Left ventricle myocardium superior (tissue), 1 donor: ENCODE data around the gene NEU4. TPM values are rescaled to one million over a fixed set of nuclear protein-coding genes. Genes with fewer than 3 reads are reported as not detected.
"Not testable (repeated sequence)": the region's sequence is repeated elsewhere in the genome, so short reads cannot be mapped to it uniquely, and the experiment has no call there.

ENCODE experiments used
- ATAC-seq: fragments of 200-7000 bp; cut with Tn5 transposase; one replicate; pipeline ENCODE4 v1.9.1; 2020; ENCODE audit warnings: mild to moderate bottlenecking, moderate library complexity
- DNase-seq: peaks from one replicate; pipeline ENCODE4 v3.0.0-alpha.2; 2020
- intact Hi-C: fragments of 100-400 bp; cut with micrococcal nuclease; formaldehyde crosslinking; loops from one replicate; pipeline ENCODE4 v1.11.0; 2022
- total RNA-seq: library from RNA; stranded (reverse); fragmentation: NEBNext Ultra II Directional; extraction: Animal tissue kit (Norgen Biotek cat#: 25700); gene quantifications from one replicate; pipeline ENCODE4 v1.2.1, GENCODE V29; 2021
- donor health status: DM: no; HTN: yes; CAD: no; lungs with severe emphysema.

The NEU4 gene
- total RNA-seq, 1 donor from 2014 or later = 0.52 TPM

DNA sequence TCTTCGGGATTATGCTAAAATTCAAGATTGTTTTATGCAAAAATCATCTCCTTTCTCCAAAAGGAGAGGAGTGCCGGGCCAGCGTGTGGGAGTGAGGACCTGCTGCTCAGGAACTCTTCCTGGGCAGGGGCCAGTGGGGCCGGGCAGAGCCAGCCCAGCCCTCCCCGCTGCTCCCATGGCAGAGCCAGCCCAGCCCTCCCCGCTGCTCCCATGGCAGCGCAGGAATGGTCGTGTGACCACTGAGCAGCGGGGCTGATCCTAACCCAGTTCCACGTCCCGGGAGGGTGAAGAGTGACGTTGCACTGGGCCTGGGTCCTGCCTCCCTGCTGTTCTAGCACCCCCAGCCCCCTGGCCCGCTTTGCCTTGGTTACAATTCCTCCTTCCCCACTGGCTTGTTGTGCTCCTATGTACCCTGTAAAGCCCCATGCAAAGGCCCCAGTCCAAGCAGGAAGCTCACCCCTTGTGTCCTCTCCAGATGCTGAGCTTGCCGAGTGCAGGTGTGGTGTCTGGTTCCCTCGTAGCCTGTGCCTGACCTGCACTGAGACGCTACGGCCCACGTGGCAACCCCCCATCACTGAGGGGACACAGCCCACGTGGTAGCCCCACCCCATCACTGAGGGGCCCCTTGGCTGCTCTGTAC, 11.4 kb upstream of the NEU4 start:
- ATAC-seq (no peak), DNase-seq (peak; percentile 17)
- intact Hi-C loops = no loop called here

DNA sequence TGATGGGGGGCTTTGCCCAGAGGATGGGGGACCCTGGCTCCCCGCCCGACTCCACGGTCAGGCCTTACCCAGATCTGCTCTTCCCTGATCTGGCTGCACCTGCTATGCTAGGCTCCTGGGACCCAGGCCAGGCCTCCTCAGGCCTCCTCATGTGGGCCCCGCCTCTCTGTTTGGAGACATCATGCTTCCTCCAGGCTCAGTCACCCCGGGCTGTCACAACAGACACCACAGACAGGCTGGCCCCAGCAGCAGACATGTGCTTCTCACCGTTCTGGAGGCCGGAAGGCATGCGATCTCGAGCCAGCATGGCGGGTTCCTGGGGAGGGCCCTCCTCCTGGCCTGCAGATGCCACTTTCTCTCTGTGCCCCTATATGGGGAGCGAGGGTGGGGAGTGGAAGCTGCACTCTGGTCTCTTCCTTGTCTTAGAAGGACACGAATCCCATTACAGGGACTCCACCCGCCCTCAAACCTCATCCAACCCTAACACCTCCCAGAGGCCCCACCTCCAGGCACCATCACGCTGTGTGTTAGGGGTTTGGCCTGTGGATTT, 10.8 kb upstream of the NEU4 start:
- intact Hi-C loops = no loop called here
- ATAC-seq = no peak
- DNase-seq = peak; percentile 19

DNA sequence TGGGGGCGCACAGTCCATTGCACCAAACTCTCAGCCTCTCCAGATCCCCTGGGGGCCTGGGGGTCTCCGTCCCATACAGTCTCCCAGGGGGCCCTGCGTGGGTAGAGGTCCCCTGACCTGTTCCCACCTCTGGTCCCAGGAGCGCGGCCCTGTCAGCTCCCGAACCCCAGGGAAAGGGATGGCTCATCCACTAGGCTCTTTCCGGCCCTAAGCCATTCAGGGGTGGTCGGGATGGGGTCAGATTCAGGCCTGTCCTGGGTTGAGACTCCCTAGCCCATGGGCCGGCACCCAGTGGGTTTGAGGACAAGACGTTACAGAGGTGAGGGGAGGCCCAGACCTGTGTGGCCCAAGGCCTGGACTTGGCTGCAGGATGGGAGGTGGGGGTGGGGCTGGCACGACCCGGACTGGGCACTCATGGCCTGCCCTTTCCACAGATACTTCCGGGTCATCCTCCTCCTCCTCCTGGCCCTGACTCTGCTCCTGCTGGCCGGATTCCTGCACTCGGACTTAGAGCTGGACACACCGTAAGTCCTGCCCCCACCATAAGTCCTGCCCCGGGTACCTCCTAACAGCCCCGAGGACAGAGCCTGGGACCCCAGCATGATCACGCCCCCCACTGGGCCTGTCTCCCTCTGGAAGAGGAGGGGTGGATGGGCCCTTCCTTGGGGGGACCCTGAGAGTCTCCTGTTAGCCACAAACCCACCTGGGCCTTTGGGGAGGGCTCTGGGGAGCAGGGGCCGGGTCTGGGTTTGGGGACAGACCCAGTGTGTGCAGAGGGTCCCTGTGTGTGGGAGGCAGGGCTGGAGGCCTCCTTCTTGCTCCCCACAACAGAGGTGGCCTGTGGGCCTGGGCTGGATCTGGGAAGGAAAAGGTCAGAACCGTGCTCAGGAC, 10.1 kb upstream of the NEU4 start:
- intact Hi-C loops = no loop called here
- no peak for ATAC-seq
- peak; percentile 19 for DNase-seq

DNA sequence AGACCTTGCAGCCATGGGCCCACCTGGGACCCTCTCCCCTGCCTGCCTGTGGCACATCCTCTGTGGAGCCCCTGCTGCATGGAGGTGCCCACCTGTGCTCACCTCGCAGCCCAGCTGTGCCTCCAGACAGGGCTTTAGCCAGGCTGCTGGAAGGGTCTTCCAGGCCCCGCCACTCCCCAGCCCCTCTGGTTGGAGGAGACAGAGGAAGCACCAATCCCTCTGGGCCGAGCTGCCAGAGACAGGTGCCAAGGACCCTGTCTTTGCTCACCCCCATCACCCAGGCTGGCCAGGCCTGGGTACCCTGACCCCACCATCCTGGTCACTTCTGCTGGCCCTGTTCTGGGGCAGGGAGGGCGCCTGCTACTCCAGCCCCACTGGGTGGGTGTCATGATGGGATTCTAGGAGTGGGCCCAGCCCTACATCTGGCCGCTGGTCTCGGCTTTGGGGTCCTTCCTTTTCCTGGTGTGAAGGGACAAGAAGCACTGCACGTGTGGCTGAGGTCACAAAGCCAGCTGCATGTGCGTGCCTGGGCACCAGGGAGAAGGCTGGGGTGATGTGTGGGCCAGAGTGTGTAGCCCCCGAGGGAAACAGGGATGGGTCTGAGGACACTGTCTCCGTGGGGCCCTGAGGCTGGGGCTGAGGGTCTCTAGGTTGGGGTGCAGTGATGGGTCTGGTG, 9.3 kb upstream of the NEU4 start:
- intact Hi-C loops = no loop called here
- ATAC-seq = no peak
- DNase-seq = no peak

DNA sequence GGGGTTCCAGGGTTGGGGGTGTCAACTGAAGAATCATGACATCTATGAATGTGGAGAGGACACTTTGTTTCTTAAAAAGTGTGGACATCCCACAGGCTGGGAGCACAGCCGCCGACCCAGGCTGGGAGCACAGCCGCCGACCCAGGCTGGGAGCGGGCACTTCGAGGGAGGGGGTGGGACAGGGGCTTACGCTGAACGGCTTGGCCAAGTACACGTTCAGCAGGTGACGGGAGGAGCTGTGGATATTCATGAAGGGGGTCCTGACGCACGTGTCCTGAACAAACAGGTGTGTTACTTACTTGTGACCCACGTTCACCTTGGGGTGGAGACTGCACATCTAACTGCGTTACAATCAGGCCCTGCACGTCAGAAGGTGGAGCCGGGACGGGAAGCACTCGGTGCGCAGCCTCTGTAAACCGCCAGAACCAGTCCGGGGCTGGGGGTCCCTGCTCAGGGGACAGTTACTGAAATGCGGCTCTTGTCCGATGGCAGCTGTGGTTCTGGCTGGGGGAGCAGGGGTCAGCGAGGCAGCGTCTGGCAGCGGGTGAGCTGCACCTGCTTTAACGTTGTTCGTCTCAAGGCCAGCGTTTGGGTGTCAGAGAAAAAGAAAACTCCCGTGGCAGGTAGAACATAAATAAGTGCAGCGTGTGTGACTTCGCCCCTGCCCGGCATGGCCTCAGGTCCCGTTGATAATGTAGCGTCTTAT, 8.6 kb upstream of the NEU4 start:
- ATAC-seq, DNase-seq, intact Hi-C loops: not testable (repeated sequence)

DNA sequence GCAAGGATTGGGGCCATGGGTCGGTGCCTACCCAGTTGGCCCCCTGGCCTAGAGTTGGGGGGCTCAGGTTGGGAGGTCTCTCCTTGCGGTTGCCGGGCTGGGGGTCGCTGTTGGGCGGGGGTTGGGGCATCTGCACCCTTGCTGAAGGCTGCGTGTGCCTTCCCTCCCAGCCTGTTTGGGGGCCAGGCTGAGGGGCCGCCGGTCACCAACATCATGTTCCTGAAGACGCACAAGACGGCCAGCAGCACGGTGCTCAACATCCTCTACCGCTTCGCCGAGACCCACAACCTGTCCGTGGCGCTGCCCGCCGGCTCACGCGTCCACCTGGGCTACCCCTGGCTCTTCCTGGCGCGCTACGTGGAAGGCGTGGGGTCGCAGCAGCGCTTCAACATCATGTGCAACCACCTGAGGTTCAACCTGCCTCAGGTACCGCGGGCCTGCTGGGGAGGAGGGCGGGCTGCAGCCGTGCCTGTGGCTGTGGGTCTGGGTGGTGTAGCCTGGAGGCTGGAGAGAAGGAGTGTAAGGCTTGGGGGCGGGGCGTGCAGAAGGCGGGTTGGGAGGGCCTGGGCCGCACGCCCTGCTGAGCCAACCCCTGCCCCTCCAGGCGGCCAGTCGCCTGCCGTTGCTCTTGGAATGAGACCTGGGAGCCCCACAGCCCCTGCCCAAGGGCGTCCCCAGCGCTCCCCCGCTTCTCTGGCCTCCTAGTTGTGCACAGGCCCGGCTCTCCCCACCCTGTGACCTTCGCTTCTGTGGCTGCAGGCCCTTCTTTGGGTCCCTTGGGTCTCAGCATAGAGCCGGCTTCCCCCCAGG, 7.2 kb upstream of the NEU4 start:
- ATAC-seq = no peak
- intact Hi-C loops = no loop called here
- DNase-seq = peak; percentile 24

DNA sequence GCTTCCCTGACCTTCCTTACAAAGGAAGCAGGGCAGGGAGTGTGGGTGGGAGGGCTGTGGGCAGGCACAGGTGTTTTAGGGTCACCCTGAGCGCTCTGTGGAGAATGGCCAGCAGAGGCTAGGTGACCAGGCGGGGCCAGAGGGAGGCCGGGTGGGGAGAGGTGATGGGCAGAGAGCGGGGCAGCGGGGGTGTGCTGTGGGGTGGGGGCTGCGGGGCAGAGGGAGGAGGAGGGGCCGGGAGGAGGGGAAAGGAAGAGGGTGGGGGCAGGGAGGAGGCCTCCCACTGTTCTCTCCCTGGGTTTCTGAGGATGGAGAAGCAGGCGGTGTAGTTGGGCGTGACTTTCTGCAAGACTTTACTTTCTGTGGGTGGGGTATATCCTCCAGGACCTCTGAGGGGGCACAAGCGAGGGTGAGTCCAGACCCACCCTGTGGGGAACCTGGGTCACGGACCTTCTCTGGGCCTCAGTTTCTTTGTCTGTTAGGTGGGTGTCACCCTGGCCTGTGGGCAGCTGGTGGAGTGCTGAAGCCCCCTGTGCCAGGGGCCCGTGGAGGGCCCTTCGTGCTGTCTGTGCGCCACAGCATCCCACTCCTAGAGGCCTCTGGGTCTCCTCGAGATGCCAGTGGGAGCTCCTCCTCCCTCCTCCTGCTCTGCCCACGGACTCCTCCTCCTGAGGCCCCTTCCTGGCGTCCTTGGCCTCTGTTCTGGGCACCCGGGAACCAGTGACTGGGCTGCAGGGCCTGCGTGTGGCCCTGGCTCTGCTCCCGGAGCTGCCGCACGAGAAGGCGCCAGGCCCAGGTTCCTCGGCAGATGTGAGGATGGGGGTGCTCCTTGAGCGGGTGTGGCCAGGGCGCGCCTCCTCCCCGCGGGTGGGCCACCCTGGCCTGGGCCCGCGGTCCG, 6.3 kb upstream of the NEU4 start:
- intact Hi-C loops = no loop called here
- ATAC-seq (no peak), DNase-seq (peak; percentile 24)

DNA sequence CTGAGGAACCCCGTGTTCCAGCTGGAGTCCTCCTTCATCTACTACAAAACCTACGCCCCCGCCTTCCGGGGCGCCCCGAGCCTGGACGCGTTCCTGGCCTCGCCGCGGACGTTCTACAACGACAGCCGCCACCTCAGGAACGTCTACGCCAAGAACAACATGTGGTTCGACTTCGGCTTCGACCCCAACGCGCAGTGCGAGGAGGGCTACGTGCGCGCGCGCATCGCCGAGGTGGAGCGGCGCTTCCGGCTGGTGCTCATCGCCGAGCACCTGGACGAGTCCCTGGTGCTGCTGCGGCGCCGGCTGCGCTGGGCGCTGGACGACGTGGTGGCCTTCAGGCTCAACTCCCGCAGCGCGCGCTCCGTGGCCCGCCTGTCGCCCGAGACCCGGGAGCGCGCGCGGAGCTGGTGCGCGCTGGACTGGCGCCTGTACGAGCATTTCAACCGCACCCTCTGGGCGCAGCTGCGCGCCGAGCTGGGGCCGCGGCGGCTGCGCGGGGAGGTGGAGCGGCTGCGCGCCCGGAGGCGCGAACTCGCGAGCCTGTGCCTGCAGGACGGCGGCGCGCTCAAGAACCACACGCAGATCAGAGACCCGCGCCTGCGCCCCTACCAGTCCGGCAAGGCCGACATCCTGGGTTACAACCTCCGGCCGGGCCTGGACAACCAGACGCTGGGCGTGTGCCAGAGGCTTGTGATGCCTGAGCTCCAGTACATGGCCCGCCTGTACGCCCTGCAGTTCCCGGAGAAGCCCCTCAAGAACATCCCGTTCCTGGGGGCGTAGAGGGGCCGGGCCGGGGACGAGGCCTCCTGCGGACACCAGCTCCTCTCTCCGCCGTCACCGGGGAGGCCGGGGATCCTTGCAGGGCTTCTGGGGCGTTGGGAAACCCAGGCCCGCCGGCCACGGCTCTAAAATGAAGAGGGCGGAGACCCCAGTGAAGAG, 5.3 kb upstream of the NEU4 start:
- peak; percentile 80 for ATAC-seq
- peak; percentile 75 for DNase-seq
- intact Hi-C loops = no loop called here

DNA sequence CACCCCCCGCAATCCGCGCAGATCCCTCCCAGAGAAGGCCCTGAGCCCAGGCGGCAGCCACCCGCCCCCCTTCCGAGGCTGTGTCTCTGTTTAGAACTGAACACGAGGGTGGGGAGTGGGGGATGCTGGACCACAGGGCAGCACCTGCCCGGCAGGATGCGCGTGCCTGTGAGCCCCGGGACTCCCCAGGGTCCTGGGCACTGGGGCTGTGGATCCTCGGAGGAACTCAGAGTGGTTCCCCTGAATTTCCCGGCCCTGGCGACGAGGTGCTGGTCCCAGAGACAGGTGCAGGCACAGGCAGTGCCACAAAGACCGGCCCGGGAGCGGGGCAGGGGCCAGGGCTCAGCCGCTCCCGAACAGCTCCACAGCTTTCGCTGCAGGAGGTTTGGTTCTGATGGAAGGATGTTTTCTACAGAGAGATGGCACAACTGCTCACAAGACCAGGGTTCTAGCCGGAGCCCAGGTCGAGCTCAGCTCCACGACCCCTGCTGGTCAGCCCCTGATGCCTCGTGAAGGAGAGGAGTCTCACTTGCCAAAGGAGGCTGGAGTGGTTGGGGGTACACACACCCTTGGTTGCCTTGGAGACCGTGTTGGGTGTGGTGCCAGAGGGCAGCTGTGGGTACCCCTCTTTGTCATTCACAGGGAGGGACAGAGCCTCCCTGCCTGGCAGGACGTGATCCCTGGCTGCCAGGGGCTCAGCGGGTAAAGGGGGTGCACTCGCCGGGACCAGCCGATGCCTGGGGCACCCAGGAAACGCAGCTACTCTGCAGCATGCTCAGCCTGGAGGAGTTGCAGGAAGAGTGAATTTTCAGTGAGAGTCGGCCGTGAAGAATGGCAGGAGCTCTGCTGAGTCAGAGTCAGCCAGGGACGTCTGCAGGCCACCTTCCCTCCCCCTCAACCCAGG, 4.4 kb upstream of the NEU4 start:
- ATAC-seq = peak; percentile 23
- intact Hi-C loops = no loop called here
- DNase-seq = peak; percentile 29

DNA sequence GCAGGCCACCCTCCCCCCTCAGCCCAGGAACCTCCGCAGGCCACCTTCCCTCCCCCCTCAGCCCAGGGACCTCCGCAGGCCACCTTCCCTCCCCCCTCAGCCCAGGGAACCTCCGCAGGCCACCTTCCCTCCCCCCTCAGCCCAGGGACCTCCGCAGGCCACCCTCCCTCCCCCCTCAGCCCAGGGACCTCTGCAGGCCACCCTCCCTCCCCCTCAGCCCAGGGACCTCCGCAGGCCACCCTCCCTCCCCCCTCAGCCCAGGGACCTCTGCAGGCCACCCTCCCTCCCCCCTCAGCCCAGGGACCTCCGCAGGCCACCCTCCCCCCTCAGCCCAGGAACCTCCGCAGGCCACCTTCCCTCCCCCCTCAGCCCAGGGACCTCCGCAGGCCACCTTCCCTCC, 2.8 kb upstream of the NEU4 start:
- DNase-seq, intact Hi-C loops, ATAC-seq: not testable (repeated sequence)

DNA sequence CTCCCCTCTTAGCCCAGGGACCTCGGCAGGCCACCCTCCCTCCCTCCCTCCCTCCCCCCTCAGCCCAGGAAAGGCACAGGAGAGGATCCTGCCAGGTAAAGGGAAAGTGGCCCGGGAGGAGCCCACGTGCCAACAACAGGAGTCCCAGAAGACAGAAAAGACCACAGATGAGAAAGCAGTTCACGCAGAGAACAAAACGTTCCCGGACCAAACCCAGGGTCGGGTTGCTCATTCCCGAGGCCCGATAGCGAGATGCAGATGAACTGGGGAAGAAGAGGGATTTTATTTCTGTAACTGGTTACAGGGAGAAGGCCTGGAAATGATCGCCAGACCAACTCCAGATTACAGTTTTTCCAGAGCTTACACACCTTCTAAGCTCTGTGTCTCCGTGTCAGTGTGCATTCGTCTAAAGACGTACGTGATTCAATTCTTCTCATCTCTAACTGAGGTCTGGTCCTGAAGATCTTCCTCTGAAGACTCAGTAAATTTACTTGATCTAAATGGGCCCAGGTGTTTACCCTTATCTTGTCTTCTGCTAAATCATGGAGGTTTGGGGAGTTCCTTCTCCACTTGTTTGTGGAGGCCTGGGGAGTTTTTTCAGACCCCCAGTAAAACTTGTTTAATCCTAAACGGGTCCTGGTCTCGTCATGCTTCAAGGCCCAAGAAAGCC, 807 bp upstream of the NEU4 start:
- intact Hi-C loops = no loop called here
- ATAC-seq = no peak
- peak; percentile 24 for DNase-seq

DNA sequence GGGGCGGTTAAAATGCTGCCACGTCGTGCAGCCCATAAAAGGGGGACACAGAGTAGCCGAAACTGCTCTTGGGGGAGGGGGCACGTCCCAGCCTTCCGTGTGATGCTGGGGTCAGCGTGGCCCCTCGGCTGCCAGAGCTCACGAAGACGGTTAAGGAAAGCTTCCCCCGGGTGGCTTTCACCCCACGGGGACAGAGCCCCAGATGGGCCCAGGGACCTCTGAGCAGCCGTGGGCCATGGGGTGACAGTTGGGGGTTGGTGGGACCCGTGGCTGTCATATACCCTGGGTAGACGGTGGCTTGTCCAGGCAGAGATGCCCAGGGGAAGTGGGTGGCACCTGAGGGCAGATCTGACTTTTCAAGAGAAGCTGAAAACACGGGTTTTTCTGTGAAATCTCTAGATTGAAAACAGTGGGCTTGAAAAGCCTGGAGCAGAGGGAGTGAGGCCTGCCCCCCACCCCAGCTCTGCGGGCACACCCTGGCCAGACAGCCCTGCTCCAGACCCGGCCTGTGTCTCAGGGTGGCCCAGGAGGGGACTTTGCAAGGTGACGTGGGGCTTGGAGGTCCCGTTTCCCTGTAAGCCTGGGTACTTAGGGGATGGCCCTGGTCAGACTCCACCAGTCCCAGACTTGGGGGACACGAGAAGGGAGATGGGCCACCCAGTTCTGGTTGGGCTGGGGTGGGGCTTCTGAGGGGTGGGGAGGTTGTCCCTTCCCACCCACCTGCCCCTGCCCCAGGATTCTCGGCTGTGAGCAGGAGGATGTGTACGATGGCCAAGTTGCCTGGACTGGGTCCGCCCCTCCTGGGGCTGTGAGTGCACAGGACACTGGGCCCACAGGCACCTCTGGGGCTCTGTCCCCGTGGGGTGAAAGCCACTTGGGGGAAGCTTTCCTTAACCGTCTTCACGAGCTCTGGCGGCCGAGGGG, 652 bp downstream of the NEU4 start:
- ATAC-seq = no peak
- DNase-seq = no peak
- intact Hi-C loops = no loop called here

DNA sequence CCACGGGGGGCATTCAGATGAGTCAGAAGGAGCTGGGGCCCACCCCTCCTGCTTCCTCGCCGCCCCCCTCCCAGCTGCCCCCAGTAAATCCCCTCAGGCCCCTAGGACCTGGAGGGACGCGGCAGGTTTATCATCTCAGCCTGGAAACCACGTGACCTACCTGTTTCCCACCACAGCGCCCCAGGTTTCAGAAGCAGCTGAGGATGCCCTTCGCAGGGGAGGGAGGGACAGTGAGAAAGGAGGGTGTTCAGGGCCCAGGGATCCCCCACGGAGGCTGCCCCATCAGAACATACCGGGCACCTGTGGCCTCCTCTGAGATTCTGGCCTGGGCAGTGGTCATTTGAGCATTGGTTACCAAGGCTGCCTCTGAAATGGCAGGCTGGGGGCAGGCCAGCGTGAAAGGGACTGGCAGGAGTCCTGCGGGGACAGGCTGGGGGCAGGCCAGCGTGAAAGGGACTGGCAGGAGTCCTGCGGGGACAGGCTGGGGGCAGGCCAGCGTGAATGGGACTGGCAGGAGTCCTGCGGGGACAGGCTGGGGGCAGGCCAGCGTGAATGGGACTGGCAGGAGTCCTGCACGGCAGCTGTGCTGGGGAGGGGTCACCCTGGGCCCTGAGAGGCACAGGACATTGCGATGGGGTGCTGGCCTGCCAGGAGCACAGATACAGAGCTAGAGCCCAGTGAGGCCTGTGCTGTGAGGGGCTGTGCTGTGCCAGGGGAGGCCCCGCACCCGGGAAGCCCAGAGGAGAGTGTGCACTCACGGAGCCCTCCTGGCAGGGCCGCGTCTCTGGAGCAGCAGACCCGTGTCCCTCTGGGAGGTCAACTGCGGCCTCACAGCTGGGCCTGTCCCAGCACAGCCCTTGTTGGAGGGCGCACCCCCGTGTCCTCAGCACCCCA, 1.6 kb downstream of the NEU4 start:
- intact Hi-C loops = no loop called here
- peak; percentile 84 for DNase-seq
- peak; percentile 92 for ATAC-seq
